NOMO-1 treated with DMSO at 0.1 percent for 48 hours (cell line): ENCODE data around the gene SLC25A26.

ENCODE experiments used
- DNase-seq: peaks from one replicate; lab custom pipeline; 2025; ENCODE audit not compliant: unreplicated experiment; lab: John Stamatoyannopoulos, UW

The SLC25A26 gene

GRCh38 chr3:66317750-66318376 lies 97.1 kb downstream of the SLC25A26 start:
- DNase-seq = no peak

- peak; percentile 67 for DNase-seq
These were observed 99.6 kb downstream of the SLC25A26 start for GRCh38 chr3:66320390-66320789.

- no peak for DNase-seq
These were observed 101.6 kb downstream of the SLC25A26 start for GRCh38 chr3:66322436-66322835.

DNA sequence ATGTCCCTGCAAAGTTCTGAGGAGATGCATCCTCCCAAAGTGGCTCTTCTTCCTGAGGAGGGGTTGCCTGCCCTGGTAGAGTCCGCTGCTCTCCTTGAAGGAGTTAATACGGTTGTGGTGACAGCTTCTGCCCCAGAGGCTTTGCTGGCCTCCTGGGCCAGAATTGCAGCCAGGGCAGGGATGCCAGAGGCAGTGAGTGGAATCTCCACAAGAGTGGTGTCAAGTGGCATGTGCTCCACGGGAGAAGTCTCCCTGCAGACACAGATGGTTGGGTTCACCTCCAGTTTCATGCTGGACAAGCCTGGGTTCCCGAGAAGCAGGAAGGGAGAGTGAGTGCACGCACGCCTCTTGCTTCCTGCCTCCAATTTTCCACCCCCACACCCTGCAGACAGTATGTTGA lies 105.5 kb downstream of the SLC25A26 start:
- DNase-seq = no peak

DNA sequence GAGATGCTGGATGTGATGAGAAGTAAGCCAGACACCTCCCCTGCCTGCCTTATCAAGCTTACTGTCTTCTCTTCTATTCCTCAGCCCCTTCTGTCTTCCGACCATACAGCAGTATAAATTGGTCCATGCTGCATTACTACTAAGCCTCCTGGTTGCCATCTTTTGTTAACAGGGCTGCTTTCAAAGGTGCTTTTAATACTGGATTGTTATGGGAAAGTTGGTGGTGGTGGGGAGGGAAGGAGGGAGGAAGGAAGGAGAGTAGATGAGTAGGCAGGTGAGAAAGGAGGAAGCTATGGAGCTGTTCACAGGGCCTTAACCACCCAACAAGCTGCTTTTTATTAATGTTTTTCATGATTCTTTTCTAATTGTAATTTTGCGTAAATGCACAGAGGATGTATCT lies 114.9 kb downstream of the SLC25A26 start:
- no peak for DNase-seq

DNA sequence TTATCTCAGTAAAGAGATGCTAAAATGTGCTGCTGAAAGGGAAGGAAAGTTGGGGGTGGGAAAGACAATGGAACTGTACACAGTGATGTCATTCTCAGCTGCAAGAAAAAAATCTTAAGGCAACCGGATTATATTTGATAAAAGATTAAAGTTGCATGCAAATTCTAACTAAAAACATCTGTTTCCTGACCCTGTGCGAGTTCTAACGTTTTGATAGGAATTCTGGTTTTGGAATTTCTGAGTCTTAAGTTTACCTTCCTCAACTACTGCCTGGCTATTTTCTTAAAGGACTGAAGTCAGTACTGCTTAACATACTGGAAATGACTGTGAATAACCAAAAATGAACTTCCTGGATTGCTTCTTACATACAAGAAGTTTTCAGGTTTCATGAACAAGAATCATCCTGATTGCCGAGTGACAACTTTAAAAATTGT lies 115.5 kb downstream of the SLC25A26 start:
- DNase-seq = no peak

GRCh38 chr3:66338927-66339326 lies 118.1 kb downstream of the SLC25A26 start:
- DNase-seq = no peak

DNA sequence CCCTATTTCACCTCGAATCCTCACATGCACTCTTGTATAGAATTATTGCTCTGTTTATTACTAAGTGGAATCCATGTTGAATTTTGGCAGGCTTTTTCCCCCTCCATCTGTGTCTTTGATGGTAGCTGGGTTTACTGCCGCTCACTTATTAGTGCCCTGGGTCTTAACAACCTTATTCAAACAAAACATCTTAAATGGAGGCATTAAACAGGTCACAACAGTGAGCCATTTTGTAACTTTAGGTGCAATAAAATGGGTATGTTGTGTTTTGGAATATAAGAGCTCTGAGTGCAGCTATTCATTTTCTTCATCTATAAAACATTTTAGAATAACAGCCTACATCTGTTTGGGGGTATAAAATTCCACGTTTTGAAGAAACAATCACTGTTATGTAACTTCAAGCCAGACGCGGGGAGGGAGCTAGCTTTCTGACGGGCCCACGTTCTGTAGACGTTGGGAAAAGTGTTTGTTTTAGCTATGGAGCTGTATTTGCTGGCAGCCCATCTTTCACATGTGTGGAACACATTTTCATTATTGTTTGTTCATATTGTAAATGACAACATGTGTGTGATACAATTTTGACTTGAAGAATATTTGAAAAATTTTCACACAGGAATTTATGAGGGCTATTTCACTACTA lies 122.0 kb downstream of the SLC25A26 start:
- no peak for DNase-seq

GRCh38 chr3:66344391-66344811 lies 123.6 kb downstream of the SLC25A26 start:
- DNase-seq = no peak

DNA sequence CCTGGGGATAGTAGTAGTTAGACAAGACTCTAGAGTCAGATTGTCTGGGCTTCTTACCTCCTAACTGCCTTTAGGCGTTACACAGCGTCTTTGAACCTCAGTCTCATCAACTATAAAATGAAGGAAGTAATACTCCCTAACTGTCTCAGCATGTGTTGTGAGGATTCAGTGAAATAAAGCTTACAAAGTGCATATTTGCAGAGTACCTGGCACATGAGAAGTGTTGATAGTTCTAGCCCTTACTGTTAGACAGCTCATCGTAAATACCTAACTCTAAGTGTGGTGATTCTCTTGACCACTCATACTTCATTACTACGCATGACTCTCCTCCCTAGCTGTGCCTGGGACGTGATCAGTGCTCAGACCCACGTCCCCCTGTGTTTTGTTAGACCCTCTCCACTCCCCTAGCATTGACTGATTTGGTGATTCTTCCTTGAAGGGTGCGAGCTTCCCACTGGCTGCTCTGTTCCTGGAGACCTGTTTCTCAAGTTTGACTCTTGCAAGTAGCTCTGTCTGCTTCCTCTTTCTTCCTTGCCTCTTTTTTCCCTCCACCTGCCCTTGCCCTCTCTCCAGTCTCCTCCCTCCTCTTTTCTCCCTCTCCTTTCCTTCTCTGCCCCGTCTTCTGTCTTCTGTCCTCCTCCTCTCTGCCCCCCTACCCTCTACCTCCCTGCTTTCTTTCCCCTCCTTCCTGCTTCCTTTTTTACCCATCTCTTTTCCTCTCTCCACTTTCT lies 124.2 kb downstream of the SLC25A26 start:
- DNase-seq = no peak

DNA sequence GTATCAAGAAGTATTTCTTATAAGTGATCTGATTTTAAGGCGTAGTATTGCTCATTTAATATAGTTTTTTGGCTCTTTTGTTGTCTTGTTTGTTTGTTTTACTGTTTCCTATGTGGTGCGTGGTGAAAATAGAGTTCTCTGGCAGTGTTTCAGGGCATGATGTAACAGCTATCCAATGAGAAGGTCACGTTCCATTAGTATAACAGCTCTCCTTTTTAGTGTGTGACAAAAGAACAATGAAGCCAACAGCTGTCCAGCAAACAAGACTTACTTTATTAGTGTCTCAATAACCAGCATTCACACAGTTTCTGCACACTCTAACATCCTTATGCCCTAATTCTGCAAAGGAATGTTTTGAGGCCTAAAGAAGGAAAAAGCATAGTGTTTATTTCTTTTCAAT lies 127.9 kb downstream of the SLC25A26 start:
- no peak for DNase-seq

DNA sequence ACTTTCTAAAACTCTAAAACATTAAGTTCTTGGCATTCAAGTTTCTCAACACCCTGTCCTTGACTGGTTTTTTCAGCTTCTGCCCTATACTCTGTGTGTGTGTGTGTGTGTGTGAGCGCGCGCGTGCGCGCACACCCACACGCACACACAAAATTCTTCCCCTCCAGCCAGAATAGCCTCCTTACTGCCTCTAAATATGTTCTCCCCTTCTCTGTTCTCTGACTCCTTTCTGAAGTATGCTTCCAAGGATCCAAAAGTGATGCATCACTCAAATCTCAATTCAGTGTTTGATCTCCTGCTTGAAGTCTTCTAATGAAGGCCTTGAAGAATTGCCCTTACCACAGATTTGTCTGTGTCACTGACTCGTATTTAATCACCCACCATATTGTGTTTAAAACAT lies 129.8 kb downstream of the SLC25A26 start:
- DNase-seq = no peak

GRCh38 chr3:66353039-66353438 lies 132.2 kb downstream of the SLC25A26 start:
- DNase-seq = no peak

DNA sequence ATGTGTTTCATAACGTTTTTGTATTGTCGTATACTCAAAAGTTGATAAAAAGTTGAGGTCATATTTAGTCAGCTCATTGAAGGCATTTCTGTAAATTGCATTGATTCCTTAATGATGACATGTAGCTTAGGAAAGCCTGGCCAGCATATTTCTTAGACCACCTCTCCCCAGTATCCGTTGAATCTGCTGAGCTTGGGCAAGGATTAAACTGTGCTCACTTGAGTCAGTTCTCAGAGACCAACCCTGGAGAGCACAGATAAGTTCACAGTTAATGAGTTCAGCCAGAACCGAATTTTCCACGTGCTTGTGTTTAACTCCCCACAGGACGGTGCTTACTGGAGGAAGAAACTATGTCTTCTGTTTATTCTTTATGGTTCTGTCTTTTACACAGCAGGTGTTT lies 132.7 kb downstream of the SLC25A26 start:
- DNase-seq = no peak

- no peak for DNase-seq
These were observed 133.2 kb downstream of the SLC25A26 start for GRCh38 chr3:66354001-66354400.

- no peak for DNase-seq
These were observed 134.6 kb downstream of the SLC25A26 start for GRCh38 chr3:66355394-66355793.

DNA sequence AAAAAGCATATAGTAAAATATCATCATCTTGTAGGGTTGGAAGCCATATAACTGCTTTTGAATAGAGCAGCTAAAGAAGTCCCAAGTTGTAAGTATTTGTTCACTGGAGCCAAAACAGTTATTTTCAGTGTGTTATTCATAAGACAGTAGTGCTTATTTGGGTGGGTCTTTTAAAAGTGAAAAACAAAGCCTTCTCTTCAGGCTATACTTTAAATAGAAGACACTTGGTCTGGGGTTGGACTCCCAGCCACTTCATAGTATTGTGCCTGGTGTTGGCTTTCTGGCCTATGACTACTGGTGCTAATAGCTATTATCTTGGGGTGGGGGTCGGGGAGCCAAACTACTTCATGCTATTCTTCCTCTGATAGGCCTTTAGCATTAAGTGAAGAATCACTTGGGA lies 135.2 kb downstream of the SLC25A26 start:
- DNase-seq = no peak

GRCh38 chr3:66361356-66361755 lies 140.6 kb downstream of the SLC25A26 start:
- no peak for DNase-seq

DNA sequence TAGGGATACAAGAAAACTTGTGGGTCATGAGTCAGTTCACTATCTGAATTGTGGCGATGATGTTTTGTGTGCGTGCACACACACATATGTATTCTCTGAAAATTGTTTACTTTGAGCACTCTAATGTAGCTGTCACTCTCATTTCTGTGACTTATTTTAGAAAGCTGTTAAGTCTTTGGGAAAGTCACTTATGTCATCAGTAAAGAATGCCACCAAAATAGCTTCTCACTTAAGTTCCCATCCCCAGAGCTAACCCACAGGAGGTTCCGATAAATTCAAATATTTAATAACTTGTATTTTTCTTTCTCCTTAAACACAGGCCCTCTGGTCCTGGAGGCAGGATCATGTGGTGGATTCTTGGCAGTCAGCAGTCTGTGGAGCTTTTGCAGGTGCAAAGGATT lies 141.7 kb downstream of the SLC25A26 start:
- no peak for DNase-seq

- no peak for DNase-seq
These were observed 142.3 kb downstream of the SLC25A26 start for GRCh38 chr3:66363148-66363547.

GRCh38 chr3:66365080-66365479 lies 144.3 kb downstream of the SLC25A26 start:
- no peak for DNase-seq

- DNase-seq = no peak
These were observed 145.9 kb downstream of the SLC25A26 start for GRCh38 chr3:66366747-66367146.
